H9 (cell line): ENCODE results near the gene MOV10L1. TPM values are rescaled to one million over a fixed set of nuclear protein-coding genes. Genes with fewer than 3 reads are reported as not detected.

Experiments
- DNase-seq: peaks from one replicate; pipeline ENCODE4 v3.0.0-alpha.2; 2017
- H2AFZ ChIP-seq: one replicate; pipeline ENCODE4 v1.6.1; 2013; ENCODE audit warnings: mild to moderate bottlenecking, low read length, control low read depth, moderate library complexity
- H2AK5ac ChIP-seq: 2 replicates; pipeline ENCODE4 v1.6.1; 2013; ENCODE audit warnings: low read length, control low read depth, mixed read lengths; ENCODE audit not compliant: insufficient read length
- H2BK120ac ChIP-seq: one replicate; pipeline ENCODE4 v1.6.1; 2013; ENCODE audit warnings: low read depth, mild to moderate bottlenecking, low read length, control low read depth, inconsistent platforms; ENCODE audit not compliant: poor library complexity, severe bottlenecking
- H2BK12ac ChIP-seq: 2 replicates; pipeline ENCODE4 v1.6.1; 2013; ENCODE audit warnings: low read length, control low read depth, mixed read lengths, low read depth; ENCODE audit not compliant: insufficient read length
- H2BK15ac ChIP-seq: 2 replicates; pipeline ENCODE4 v1.6.1; 2013; ENCODE audit warnings: low read depth, low read length, control low read depth
- H2BK20ac ChIP-seq: one replicate; pipeline ENCODE4 v1.6.1; 2013; ENCODE audit warnings: low read depth, mild to moderate bottlenecking, low read length, control low read depth, inconsistent platforms; ENCODE audit not compliant: poor library complexity, severe bottlenecking
- H2BK5ac ChIP-seq: 2 replicates; pipeline ENCODE4 v1.6.1; 2013; ENCODE audit warnings: low read length, control low read depth, mixed read lengths; ENCODE audit not compliant: insufficient read length
- H3K14ac ChIP-seq: 2 replicates; pipeline ENCODE4 v1.6.1; 2013; ENCODE audit warnings: low read length, control low read depth; ENCODE audit not compliant: insufficient read depth
- H3K18ac ChIP-seq: 2 replicates; pipeline ENCODE4 v1.6.1; 2013; ENCODE audit warnings: low read depth, mild to moderate bottlenecking, mixed read lengths, low read length, control low read depth; ENCODE audit not compliant: insufficient read length
- H3K23ac ChIP-seq: 2 replicates; pipeline ENCODE4 v1.6.1; 2013; ENCODE audit warnings: low read length, control low read depth, mixed read lengths, low read depth; ENCODE audit not compliant: insufficient read length
- H3K23me2 ChIP-seq: 2 replicates; pipeline ENCODE4 v1.6.1; 2013; ENCODE audit warnings: low read depth, mild to moderate bottlenecking, mixed read lengths, low read length, control low read depth; ENCODE audit not compliant: insufficient read length, poor library complexity, severe bottlenecking
- H3K27ac ChIP-seq: 2 replicates; pipeline ENCODE4 v1.5.1; 2013; ENCODE audit warnings: low read length, control low read depth, mixed read lengths, low read depth; ENCODE audit not compliant: insufficient read length
- H3K27me3 ChIP-seq: 2 replicates; pipeline ENCODE4 v1.6.1; 2013; ENCODE audit warnings: low read length, control low read depth, inconsistent platforms; ENCODE audit not compliant: insufficient read depth
- H3K4ac ChIP-seq: 2 replicates; pipeline ENCODE4 v1.6.1; 2013; ENCODE audit warnings: low read depth, mild to moderate bottlenecking, control low read depth, inconsistent platforms, low read length, moderate library complexity
- H3K4me1 ChIP-seq: 2 replicates; pipeline ENCODE4 v1.6.1; 2013; ENCODE audit warnings: low read length, control low read depth, inconsistent platforms; ENCODE audit not compliant: insufficient read depth
- H3K4me2 ChIP-seq: 2 replicates; pipeline ENCODE4 v1.6.1; 2013; ENCODE audit warnings: low read length, control low read depth, mixed read lengths; ENCODE audit not compliant: insufficient read length, insufficient read depth
- H3K56ac ChIP-seq: 2 replicates; pipeline ENCODE4 v1.6.1; 2013; ENCODE audit warnings: low read depth, mild to moderate bottlenecking, mixed read lengths, low read length, control low read depth; ENCODE audit not compliant: insufficient read length
- H3K79me1 ChIP-seq: 2 replicates; pipeline ENCODE4 v1.6.1; 2013; ENCODE audit warnings: low read depth, mild to moderate bottlenecking, moderate library complexity, low read length, control low read depth, inconsistent platforms; ENCODE audit not compliant: insufficient read depth, poor library complexity, severe bottlenecking
- H3K79me2 ChIP-seq: 2 replicates; pipeline ENCODE4 v1.6.1; 2013; ENCODE audit warnings: low read length, control low read depth, inconsistent platforms; ENCODE audit not compliant: insufficient read depth
- H3K9ac ChIP-seq: 2 replicates; pipeline ENCODE4 v1.6.1; 2013; ENCODE audit warnings: low read length, control low read depth, mixed read lengths; ENCODE audit not compliant: insufficient read length; ENCODE audit errors: extremely low read depth
- H3K9me3 ChIP-seq: one replicate; pipeline ENCODE4 v1.6.1; 2013; ENCODE audit warnings: low read depth, low read length, inconsistent platforms; ENCODE audit not compliant: control insufficient read depth
- H3T11ph ChIP-seq: one replicate; pipeline ENCODE4 v1.6.1; 2013; ENCODE audit warnings: mild to moderate bottlenecking, low read length, control low read depth, inconsistent platforms
- H4K20me1 ChIP-seq: one replicate; pipeline ENCODE4 v1.6.1; 2013; ENCODE audit not compliant: control insufficient read depth, insufficient read length, insufficient read depth
- H4K5ac ChIP-seq: 2 replicates; pipeline ENCODE4 v1.6.1; 2013; ENCODE audit warnings: low read depth, mild to moderate bottlenecking, mixed read lengths, low read length, control low read depth; ENCODE audit not compliant: insufficient read length
- H4K8ac ChIP-seq: replicated peaks from 2 replicates; pipeline ENCODE4 v1.6.1; 2013; ENCODE audit warnings: low read length, control low read depth, mixed read lengths, low read depth; ENCODE audit not compliant: insufficient read length
- H4K91ac ChIP-seq: 2 replicates; pipeline ENCODE4 v1.6.1; 2013; ENCODE audit warnings: low read depth, mild to moderate bottlenecking, moderate library complexity, mixed read lengths, low read length, control low read depth; ENCODE audit not compliant: insufficient read length
- H3K27ac Mint-ChIP-seq, 3 experiments: 2 replicates in 2 of 3; 3 replicates in 1 of 3; pipeline ENCODE4 v1.8.0; 2020 to 2021; ENCODE audit warnings: mixed read lengths in 3 of 3, mild to moderate bottlenecking in 1 of 3, moderate library complexity in 1 of 3
- H3K27me3 Mint-ChIP-seq: 2 replicates; pipeline ENCODE4 v1.8.0; 2021; ENCODE audit warnings: low read depth, mild to moderate bottlenecking, moderate library complexity, mixed read lengths
- H3K36me3 Mint-ChIP-seq, 3 experiments: 2 replicates in 2 of 3; 3 replicates in 1 of 3; pipeline ENCODE4 v1.8.0; 2020 to 2021; ENCODE audit warnings: low read depth in 3 of 3, mixed read lengths in 3 of 3; ENCODE audit not compliant: insufficient read depth in 1 of 3
- H3K4me1 Mint-ChIP-seq, 2 experiments: 2 replicates each; pipeline ENCODE4 v1.8.0; 2020; ENCODE audit warnings: mixed read lengths in 2 of 2
- H3K4me3 Mint-ChIP-seq, 2 experiments: 2 replicates in 1 of 2; 3 replicates in 1 of 2; pipeline ENCODE4 v1.8.0; 2020 to 2021; ENCODE audit warnings: mild to moderate bottlenecking in 2 of 2, mixed read lengths in 2 of 2, moderate library complexity in 1 of 2
- H3K9me3 Mint-ChIP-seq, 2 experiments: 2 replicates in 1 of 2; 3 replicates in 1 of 2; pipeline ENCODE4 v1.8.0; 2020; ENCODE audit warnings: mild to moderate bottlenecking in 2 of 2, mixed read lengths in 2 of 2, moderate library complexity in 1 of 2
- CTCF ChIP-seq: fragments of 200-600 bp; sonication (generic); conservative IDR thresholded peaks from 3 replicates; pipeline ENCODE4 v1.8.0; 2021; ENCODE audit warnings: antibody characterized with exemption, mild to moderate bottlenecking
- WGBS: extraction: QIAGEN DNeasy Blood & Tissue Kit; methylation state at CpG from one replicate; pipeline ENCODE4 v1.1.7; 2013; ENCODE audit warnings: missing lambda C conversion rate, low lambda C conversion rate, mixed read lengths; ENCODE audit not compliant: insufficient read length; ENCODE audit errors: extremely low coverage; 5-methylcytosine and 5-hydroxymethylcytosine counted together
- total RNA-seq: library from RNA; stranded (reverse); gene quantifications from 2 replicates; pipeline ENCODE4 v1.2.1, GENCODE V29; 2021

Gene MOV10L1
- total RNA-seq, 1 experiment from 2014 or later, result not detected

GRCh38 chr22:50199829-50200460 is 110.1 kb downstream of the MOV10L1 start:
- Histone ChIP-seq H3K4me1 (no peaks in the 10 kb centered on the region), H2BK5ac (no peak overlapping the region), H3K27ac (no peak overlapping the region), H3K23ac (no peak overlapping the region), H3K56ac (no peak overlapping the region), H4K20me1 (peaks cover 3% of the 10 kb centered on the region), H3T11ph (no peak overlapping the region), H2AK5ac (no peak overlapping the region), H3K18ac (no peak overlapping the region), H4K91ac (no peak overlapping the region), H3K4ac (no peak overlapping the region), H3K23me2 (peaks cover 13% of the 10 kb centered on the region), H3K4me2 (peak overlapping the region; percentile 46), H2AFZ (no peak overlapping the region), H4K5ac (no peak overlapping the region), H3K79me2 (no peaks in the 10 kb centered on the region; the same call in 1 of the 2 replicates), H4K8ac (no peak overlapping the region), H3K79me1 (no peaks in the 10 kb centered on the region), H3K14ac (no peak overlapping the region), H3K9me3 (no peaks in the 10 kb centered on the region), H3K9ac (no peak overlapping the region), H2BK12ac (no peak overlapping the region), H3K27me3 (no peaks in the 10 kb centered on the region), H2BK120ac (no peak overlapping the region), H2BK15ac (no peak overlapping the region), H2BK20ac (no peak overlapping the region)
- Mint-ChIP-seq H3K27ac (peak overlapping the region in 1 of 3 experiments; percentile 75; a peak in 2 of 7 replicates), H3K27me3 (no peaks in the 10 kb centered on the region), H3K4me1 (peaks cover 10 to 11% of the 10 kb centered on the region in 2 experiments), H3K36me3 (peaks cover 16 to 37% (median 24%) of the 10 kb centered on the region in 3 experiments), H3K4me3 (peak overlapping the region; percentile 61 to 77), H3K9me3 (peaks cover 5 to 6% of the 10 kb centered on the region in 2 experiments; a peak in 3 of 5 replicates)
- no peak for TF ChIP-seq CTCF
- peak; percentile 82 for DNase-seq
- WGBS, result no CpG with 5 or more reads among the region's 34 CpGs
